Measurements from ENCODE around the gene EIF4G2.

Gene EIF4G2

DNA sequence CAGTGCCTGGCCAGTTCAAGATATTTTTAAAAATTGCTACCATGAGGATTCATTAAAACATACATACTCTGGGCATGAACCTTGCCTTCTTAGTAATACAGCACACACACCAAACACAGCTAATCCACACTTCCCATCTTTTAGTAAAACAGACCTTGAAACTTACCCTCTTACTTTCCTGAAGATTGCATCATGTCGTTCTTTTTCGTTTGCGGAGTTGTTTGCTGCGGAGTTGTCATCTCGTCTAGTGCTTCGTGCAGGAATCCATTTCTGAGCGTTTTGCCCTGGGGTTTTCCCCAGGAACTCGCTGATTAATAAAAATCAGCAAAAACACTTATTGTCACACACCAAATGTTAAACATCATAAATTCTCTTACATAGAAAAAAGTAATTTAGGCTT lies 3.0 kb downstream of the EIF4G2 start:
- peaks cover 74% of the 10 kb centered on the region for H3K36me3 ChIP-seq
- TF ChIP-seq, protein P1, sequence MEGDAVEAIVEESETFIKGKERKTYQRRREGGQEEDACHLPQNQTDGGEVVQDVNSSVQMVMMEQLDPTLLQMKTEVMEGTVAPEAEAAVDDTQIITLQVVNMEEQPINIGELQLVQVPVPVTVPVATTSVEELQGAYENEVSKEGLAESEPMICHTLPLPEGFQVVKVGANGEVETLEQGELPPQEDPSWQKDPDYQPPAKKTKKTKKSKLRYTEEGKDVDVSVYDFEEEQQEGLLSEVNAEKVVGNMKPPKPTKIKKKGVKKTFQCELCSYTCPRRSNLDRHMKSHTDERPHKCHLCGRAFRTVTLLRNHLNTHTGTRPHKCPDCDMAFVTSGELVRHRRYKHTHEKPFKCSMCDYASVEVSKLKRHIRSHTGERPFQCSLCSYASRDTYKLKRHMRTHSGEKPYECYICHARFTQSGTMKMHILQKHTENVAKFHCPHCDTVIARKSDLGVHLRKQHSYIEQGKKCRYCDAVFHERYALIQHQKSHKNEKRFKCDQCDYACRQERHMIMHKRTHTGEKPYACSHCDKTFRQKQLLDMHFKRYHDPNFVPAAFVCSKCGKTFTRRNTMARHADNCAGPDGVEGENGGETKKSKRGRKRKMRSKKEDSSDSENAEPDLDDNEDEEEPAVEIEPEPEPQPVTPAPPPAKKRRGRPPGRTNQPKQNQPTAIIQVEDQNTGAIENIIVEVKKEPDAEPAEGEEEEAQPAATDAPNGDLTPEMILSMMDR (IDR thresholded peaks at IDR 0.05; ENCODE audit: low read depth, low read length), result no peak
- no peaks in the 10 kb centered on the region for H3K27me3 ChIP-seq
- no peaks in the 10 kb centered on the region for H3K9me3 ChIP-seq
- no peak for DNase-seq
- H3K4me3 ChIP-seq (ENCODE audit: low read depth, low read length), result peak overlapping the region; percentile 14
- H3K4me1 ChIP-seq, result no peaks in the 10 kb centered on the region

DNA sequence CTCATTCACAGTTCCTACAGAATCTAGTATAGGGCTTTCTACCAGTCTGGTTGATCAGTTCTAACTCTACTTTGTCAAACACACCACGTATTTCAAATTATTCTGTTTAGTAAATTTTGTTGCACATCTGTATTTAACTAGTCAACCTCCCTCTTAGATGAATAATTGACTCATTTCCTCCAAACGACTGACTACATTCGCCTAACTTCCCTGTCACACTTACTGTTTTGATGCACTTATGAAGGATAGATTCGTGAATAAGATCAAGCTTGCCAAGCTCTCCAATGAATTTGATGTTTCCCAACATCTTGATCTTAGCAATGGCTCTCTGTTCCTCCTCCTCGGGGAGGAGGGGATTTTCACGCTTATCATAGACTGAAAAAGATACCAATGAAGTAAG lies 5.0 kb downstream of the EIF4G2 start:
- TF ChIP-seq, protein P1 (IDR thresholded peaks at IDR 0.05; ENCODE audit: low read depth, low read length), result no peak
- Histone ChIP-seq H3K9me3 (no peaks in the 10 kb centered on the region), H3K4me1 (no peaks in the 10 kb centered on the region), H3K36me3 (peaks cover 95% of the 10 kb centered on the region), H3K27me3 (no peaks in the 10 kb centered on the region), H3K4me3 (ENCODE audit: low read depth, low read length) (no peak overlapping the region)
- no peak for DNase-seq

DNA sequence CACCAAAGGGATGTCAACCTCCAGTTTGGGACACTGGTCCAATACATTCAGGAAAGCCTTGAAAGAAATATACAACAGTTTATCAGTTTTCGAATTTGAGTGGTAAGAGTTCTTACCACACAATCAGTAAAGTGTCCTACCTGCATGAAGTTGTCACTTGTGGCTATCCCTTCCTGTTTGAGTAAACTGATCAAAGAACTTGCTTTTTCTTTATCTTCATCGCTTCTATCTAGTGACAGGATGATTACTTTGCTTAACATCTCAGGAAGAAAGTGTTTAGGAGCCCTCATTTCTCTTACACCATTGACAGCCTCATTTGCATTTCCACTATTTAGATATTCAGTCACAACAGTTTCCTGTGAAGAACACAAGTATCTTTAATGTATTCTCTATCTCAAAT lies 8.4 kb downstream of the EIF4G2 start:
- H3K9me3 ChIP-seq, result no peaks in the 10 kb centered on the region
- DNase-seq, result no peak
- TF ChIP-seq, protein P1 (IDR thresholded peaks at IDR 0.05; ENCODE audit: low read depth, low read length), result no peak
- H3K4me1 ChIP-seq, result no peaks in the 10 kb centered on the region
- no peaks in the 10 kb centered on the region for H3K27me3 ChIP-seq
- peaks cover 96% of the 10 kb centered on the region for H3K36me3 ChIP-seq
- no peak overlapping the region for H3K4me3 ChIP-seq (ENCODE audit: low read depth, low read length)

DNA sequence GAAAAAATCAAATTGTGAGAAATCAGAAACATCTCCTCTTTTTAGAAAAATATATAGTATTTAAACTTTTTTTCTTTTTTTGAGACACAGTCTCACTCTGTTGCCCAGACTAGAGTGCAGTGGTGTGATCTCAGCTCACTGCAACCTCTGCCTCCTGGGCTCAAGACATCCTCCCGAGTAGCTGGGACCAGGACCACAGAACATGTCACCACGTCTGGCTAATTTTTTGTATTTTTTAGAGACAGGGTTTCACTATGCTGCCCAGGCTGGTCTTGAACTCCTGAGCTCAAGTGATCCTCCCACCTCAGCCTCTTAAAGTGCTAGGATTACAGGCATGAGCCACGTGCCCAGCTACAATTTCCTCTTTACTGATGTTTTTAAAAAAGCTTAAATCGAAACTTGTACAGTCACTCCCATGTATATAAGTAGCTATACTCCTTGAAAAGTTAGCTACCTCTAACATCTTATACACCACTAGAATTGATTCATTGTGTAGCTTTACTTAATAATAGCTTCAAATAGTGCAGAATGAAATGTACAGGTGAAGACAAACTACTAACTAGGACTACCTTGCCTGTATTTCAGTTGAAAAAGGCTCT lies 10.3 kb downstream of the EIF4G2 start:
- Histone ChIP-seq H3K9me3 (no peaks in the 10 kb centered on the region), H3K4me1 (no peaks in the 10 kb centered on the region), H3K27me3 (no peaks in the 10 kb centered on the region), H3K4me3 (ENCODE audit: low read depth, low read length) (no peak overlapping the region), H3K36me3 (peaks cover 77% of the 10 kb centered on the region)
- DNase-seq, result no peak
- TF ChIP-seq, protein P1 (IDR thresholded peaks at IDR 0.05; ENCODE audit: low read depth, low read length), result no peak

DNA sequence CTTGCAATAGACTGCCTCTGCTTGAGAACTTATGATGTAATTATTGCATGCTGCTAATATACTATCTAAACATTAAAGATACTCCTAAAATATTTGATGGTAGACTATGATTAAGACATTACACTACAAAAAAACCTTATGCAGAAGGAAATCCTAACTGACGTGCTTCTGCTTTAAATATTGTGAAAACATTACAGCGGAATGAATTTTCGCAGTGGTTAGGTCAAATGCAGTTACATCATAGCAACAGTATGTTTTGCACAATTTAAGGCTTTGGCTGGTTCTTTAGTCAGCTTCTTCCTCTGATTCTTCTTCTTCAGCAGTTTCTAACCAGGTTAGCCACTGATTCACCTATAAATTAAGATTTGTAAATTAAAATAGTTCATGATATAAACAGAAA lies 11.2 kb downstream of the EIF4G2 start:
- Histone ChIP-seq H3K9me3 (no peaks in the 10 kb centered on the region), H3K4me1 (no peaks in the 10 kb centered on the region), H3K4me3 (ENCODE audit: low read depth, low read length) (no peak overlapping the region), H3K36me3 (peaks cover 68% of the 10 kb centered on the region), H3K27me3 (no peaks in the 10 kb centered on the region)
- no peak for DNase-seq
- TF ChIP-seq, protein P1 (IDR thresholded peaks at IDR 0.05; ENCODE audit: low read depth, low read length), result no peak

DNA sequence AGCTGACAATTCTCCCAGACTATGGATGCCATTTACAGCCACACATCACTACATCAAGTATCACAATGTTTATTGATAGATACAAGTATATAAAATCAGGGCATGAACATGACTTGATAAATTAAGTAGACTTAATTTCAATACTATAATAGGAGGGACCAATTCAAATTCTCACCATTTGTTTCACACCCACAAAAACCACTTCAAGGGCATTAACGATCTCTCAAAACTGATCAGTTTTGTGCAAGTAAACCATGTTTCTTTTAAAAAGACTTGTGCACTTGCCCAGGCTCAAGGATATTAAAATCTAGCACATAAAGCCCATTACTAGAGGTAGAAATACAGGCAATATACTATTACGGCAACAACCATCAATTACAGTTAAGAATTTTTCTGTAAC lies 11.7 kb downstream of the EIF4G2 start:
- Histone ChIP-seq H3K9me3 (no peaks in the 10 kb centered on the region), H3K27me3 (no peaks in the 10 kb centered on the region), H3K4me3 (ENCODE audit: low read depth, low read length) (no peak overlapping the region), H3K36me3 (peaks cover 63% of the 10 kb centered on the region), H3K4me1 (no peaks in the 10 kb centered on the region)
- no peak for DNase-seq
- TF ChIP-seq, protein P1 (IDR thresholded peaks at IDR 0.05; ENCODE audit: low read depth, low read length), result no peak

Measured in BE2C (cell line).